OCI-M2 (cell line): Measurements from ENCODE around the gene STING1.
"Not testable (repeated sequence)": the region's sequence is repeated elsewhere in the genome, so short reads cannot be mapped to it uniquely, and the experiment has no call there.

Experiments
- DNase-seq: peaks from one replicate; lab custom pipeline; 2025; ENCODE audit not compliant: unreplicated experiment; lab: John Stamatoyannopoulos, UW

Gene STING1

GRCh38 chr5:139440416-139440815 lies 42.1 kb downstream of the STING1 start:
- not testable (repeated sequence) for DNase-seq

GRCh38 chr5:139439013-139439903 lies 43.3 kb downstream of the STING1 start, which contains the start of gene DNAJC18:
TSS of gene DNAJC18 (minus strand) at chr5:139439525. CDS start at chr5:139439445, 80 bp downstream.
- DNase-seq: peak; percentile 8

- no peak for DNase-seq
Observed at GRCh38 chr5:139438707-139439012, 43.9 kb downstream of the STING1 start.

- DNase-seq: no peak
Observed at GRCh38 chr5:139435676-139436075, 46.9 kb downstream of the STING1 start.

GRCh38 chr5:139431706-139432105 lies 50.9 kb downstream of the STING1 start:
- DNase-seq: no peak

- no peak for DNase-seq
Observed at GRCh38 chr5:139430015-139430414, 52.5 kb downstream of the STING1 start.

GRCh38 chr5:139426203-139426885 lies 56.2 kb downstream of the STING1 start:
- DNase-seq: no peak
